HG02798 (cell line): ENCODE results near the gene GRIN2C.

Experiments
- ATAC-seq: cut with Tn5 transposase; IDR thresholded peaks from one replicate; pipeline ENCODE4 v1.9.1; 2021; ENCODE audit warnings: mild to moderate bottlenecking; ENCODE audit not compliant: unreplicated experiment, poor library complexity

Gene GRIN2C

DNA sequence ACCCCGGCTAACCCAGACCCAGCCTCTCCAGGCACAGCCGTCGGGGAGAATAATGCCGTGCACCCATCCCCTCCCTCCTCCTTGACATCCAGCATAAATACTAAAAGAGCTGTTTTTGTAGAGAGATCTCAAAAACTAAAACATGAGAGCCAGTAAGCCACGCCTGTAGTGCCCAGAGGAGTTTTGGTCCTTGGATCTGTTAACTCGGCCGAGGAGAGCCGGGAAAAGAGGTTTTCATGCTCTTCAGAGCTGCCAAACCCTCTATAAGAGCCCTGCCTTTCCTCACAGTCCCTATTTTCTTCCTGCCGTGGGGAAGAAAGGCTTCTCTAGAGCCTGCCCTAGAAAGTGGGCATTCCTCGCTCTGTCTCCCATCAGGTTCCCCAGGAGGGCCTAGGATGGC lies 53.4 kb downstream of the GRIN2C start:
- ATAC-seq, result no peak

DNA sequence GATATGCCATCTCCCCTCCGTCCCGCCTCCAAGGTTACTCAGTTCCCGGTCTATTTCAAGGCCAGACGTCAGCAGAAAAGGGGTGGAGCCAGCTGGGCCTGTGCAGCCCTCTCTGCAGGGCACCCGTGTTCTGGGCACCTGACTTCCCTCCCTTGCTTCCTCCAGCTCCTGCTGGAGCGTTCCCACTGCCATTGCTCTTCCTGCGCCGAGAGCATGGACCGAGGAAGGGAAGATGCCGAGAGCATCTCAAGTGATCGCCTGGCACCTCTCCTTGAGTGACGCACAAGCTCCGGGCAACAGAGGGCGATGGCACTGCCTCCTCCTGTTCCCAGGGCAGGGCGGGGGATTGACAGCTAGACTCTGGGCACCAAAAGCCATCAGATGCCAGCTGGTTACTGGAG lies 54.1 kb downstream of the GRIN2C start:
- ATAC-seq, result no peak

DNA sequence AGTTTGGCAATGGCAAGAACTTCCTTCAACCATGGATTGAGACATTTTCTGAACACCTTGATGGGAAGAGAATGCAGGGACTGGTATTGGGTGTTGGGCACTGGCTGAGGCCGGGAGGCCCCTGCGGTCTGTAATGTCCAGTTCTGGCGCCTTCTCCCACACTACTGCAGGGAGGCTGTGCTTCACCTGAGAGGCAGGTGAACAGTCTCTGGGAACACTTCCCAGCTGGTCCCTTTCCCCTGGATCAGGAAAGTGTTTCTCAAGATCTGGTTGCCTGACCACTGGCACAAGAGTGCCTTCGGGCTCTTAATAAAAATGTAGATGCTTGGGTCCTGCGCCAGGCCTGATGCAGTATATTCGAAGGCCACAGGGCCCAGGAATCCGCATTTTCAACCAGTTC lies 55.0 kb downstream of the GRIN2C start:
- no peak for ATAC-seq

DNA sequence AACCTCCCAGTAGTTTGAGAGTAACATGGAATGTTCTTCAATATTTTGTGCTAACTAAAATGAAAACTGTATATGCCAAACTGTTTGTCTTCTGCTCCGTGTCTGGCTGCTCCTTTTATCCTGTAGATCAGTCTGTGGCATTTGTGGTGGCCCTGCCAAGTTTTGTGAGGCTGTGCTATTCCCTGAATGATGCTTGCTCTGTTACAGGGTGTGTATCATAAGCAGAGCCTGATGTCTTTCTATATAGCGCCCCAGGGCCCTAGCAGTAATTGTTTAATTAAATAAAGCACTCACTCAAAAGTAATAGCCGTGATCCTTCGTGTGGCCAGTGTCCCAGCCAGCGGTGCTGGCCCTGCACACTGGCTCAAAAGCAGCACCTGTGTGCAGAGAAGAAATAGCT lies 55.7 kb downstream of the GRIN2C start:
- ATAC-seq, result no peak

DNA sequence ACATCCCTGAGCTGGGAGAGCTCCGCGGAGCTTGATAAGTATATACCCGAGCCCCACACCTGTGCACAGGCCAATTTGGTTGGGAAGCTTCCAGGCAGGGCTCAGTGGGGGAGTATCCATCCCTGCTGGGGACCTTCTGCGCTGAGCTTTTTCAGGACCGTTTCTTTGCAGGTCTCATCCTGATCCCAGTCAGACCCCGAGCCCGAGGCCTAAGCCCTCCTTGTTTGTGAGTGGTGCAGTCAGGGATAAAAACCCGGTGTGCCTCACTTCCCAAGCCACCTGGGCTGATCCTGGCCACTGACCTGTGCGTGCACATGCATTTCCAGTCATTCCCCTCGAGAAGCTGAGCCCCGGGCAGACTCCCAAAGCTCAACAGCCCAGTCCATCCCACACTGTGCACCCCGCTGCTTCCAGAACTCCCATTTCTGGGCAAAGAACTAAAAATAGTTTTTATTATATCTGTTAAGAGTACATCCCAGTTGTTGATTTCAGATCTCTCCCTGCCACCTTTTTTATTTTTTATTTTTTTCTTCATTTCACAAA lies 56.2 kb downstream of the GRIN2C start:
- ATAC-seq, result no peak

DNA sequence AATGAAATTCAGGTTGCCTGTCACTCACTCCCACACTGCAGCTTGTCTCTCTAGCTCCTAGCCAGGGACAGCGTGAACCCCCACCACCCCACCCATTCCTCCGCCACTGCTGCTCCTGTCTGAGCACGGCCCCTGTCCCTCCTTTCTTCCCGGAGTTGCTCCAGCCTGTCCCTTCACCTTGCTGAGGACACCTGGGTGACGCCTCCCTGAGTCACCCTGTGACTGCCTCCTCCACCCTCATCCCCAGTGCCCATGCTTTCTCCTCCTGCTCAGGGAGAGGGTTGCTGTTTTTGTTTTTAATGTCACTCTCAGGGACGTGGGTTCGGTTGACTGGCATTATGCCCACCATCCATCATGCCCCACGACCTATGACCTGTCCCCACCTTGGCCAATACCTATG lies 57.8 kb downstream of the GRIN2C start:
- ATAC-seq, result no peak

DNA sequence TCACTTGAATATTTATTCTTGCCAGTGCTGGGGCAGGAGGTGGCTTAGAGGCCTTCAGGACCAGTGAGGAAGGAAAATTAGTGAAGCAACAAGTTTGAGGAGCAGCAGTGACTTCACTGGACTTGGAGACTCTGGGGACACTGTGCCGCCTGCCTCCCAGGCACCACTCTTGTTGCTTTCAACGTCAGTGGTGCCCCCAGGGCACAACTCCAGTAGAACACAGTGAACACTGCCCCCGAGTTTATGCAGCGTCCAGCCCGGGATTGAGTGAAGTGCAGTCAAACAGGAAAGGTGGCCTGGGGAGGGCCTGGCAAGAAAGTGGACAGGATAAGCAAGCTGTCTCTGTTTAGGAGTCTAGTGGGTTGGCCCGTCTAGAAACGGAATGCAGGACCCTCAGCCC lies 59.2 kb downstream of the GRIN2C start:
- ATAC-seq, result no peak

DNA sequence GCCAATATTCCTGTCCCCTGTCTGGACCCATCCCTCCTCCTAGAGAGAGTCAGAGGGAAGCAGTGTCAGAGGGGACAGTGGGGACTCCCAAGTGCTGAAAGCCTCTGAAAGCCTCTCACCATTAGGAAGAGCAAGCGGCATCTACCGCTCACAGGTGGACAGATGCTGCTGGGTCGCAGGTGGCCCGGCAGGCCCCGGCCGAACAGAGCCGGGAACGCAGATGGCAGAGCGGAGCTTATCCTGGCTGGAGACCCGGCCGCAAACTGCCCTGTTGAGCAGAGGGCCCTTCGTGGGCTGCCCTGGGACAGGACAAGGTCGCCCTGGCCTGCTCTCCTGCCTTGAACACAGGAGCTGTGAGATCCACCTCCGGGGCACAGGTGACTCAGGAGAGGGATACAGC lies 60.6 kb downstream of the GRIN2C start:
- ATAC-seq, result no peak

DNA sequence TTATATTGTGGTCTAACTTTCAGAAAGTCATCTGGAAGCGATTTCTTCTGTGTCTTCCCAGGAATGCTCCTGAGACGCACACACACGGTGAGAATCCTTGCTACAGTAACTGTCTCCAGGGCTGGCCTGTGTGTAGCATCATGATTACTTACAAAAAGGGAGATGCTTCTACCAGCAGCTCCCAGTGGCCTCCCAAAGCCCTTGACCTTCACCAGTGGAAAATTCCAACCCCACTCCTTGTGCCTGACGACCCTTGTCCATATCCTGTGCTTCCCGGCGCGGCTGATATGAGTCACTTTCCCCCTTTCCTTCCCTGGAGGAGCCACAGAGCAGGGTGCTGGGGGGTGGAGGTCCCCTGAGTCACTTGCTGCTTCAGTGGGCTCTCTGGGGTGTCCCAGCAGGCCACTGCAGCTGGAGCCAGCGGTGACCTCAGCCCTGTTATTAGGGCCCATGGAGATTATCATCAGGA lies 61.4 kb downstream of the GRIN2C start:
- ATAC-seq, result no peak

DNA sequence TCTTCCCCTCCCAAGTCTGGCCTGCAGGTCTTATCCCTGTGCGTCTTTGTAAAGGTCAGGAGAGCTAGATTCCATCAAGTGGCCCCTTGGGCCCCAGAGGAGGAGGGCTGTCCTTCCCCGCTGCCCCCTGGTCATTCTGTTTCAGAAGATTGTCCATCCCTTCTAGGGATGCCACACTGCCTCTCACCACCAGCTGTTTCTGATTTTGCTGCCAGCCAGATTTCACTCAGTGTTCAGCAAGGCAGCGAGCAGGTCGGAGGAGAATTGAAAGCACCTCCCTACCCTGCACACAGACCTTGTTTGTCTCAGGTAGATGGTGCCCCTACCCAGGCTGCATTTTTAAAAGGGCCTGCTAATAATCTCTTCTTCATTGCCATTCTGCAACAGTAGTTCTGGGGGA lies 61.9 kb downstream of the GRIN2C start:
- ATAC-seq, result no peak

DNA sequence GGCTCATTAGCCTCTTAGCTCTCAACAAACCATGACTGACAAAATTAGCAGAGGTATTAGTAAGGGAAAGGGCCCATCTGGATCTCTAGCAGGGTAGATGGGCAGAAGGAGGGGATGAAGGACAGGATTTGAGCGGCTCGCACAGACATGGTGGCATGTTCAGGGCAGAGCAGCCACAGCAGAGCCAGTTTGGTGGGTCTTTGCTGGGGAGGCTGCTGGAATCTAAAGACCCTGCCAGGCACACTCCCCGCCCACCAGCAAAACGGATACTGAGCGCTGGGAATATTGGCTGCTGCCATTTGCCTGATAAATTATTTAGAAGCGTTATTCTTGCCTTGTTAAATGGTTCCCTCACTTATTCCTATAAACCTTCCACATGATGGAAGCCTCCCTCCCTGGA lies 62.8 kb downstream of the GRIN2C start:
- no peak for ATAC-seq

DNA sequence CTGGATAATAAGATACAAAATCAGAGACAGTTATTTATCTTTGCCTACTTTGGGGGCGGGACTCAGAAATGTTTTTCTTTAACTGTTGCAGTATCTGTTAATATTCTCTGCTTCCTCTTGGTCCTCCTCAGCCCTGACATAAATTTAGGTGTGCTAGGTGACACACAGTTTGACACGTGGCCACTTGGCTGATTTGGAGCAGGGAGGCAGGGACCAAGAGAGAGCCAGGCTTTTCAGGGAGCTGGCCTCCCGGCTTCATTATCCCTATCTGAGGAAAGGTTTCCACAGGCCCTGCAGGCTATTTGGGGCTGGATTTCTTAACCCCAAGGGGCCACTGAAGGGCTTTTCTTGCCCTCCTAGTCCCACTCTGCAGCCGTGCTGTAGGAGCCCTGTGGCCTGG lies 63.5 kb downstream of the GRIN2C start:
- ATAC-seq, result no peak

DNA sequence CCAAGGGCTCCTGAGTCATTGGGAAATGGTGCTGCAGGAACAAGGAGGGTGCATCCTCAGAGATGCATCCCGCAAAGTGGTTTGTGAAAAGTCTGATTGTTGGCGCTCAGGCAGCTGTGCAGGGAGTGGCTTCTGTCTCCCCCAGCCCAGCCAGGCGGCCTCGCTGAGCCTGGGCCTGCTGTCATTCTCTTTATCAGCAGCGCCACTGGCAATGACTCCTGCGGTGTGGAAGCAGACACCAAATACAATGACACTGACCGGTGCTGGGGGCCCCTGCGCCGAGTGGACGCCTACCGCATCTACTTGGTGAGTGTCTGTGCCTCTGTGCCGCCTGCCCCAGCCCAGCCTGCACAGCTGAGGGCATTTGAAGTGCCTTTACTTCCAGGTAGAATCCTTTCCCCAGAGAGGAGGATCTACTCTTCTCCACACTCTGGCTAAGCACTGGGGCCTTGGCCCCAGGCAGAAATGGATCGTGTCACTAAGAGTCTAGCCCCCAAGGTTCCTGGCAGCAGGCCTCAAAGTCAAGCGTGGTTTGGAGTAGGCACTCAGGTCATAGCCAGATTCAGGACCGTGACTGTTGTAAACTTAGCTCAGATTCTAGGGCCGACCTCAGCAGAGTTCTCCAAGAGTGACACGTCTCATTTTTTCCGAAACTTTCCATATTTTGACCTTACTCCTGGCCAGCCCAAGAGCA lies 64.2 kb downstream of the GRIN2C start:
- ATAC-seq, result no peak

DNA sequence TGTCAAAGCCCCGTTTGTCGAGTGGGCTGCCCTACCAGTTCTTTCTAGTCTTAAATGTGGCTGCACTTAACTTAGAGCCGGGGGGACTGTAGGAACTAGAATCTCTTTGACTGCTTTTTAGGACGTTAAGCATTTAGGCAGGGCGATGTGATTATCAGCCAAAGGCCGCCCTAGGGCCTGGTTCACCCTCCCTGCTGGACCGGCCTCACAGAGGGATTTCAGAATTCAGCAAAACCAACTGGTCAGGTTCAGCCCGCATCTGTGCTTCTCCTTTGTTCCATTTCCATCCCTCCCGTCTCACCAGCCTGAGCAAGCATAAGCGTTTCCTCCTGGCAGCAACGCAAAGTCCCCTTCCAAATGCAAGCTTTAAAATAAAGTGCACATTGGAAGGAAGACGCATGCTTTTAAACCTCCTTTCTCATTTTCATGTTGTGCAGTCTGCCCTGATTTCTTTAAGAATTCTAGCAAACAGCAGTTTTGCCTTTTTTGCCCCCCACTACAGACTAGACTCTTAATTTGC lies 67.0 kb downstream of the GRIN2C start:
- no peak for ATAC-seq
